HTERT RPE-1 (cell line): ENCODE measurements around the gene PROC.

Experiments used
- in situ Hi-C: fragments of 300-500 bp; cut with MboI; formaldehyde crosslinking; loops from 4 replicates; pipeline ENCODE4 v1.14.3; 2020; ENCODE audit warnings: low sequenced_read_pairs

PROC gene

GRCh38 chr2:127425540-127426490, 7.6 kb downstream of the PROC start:
- in situ Hi-C loops, result no loop called here

DNA sequence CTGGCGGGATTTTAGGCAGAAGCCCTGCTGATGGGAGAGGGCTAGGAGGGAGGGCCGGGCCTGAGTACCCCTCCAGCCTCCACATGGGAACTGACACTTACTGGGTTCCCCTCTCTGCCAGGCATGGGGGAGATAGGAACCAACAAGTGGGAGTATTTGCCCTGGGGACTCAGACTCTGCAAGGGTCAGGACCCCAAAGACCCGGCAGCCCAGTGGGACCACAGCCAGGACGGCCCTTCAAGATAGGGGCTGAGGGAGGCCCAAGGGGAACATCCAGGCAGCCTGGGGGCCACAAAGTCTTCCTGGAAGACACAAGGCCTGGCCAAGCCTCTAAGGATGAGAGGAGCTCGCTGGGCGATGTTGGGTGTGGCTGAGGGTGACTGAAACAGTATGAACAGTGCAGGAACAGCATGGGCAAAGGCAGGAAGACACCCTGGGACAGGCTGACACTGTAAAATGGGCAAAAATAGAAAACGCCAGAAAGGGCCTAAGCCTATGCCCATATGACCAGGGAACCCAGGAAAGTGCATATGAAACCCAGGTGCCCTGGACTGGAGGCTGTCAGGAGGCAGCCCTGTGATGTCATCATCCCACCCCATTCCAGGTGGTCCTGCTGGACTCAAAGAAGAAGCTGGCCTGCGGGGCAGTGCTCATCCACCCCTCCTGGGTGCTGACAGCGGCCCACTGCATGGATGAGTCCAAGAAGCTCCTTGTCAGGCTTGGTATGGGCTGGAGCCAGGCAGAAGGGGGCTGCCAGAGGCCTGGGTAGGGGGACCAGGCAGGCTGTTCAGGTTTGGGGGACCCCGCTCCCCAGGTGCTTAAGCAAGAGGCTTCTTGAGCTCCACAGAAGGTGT, 8.5 kb downstream of the PROC start:
- in situ Hi-C loops, result no loop called here

DNA sequence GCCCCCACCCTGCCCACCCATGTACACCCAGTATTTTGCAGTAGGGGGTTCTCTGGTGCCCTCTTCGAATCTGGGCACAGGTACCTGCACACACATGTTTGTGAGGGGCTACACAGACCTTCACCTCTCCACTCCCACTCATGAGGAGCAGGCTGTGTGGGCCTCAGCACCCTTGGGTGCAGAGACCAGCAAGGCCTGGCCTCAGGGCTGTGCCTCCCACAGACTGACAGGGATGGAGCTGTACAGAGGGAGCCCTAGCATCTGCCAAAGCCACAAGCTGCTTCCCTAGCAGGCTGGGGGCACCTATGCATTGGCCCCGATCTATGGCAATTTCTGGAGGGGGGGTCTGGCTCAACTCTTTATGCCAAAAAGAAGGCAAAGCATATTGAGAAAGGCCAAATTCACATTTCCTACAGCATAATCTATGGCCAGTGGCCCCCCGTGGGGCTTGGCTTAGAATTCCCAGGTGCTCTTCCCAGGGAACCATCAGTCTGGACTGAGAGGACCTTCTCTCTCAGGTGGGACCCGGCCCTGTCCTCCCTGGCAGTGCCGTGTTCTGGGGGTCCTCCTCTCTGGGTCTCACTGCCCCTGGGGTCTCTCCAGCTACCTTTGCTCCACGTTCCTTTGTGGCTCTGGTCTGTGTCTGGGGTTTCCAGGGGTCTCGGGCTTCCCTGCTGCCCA, 9.3 kb downstream of the PROC start:
- in situ Hi-C loops, result no loop called here

- in situ Hi-C loops, result no loop called here
Observed at GRCh38 chr2:127428057-127428814, 10.0 kb downstream of the PROC start.

- in situ Hi-C loops, result no loop called here
Observed at GRCh38 chr2:127428815-127429109, 10.5 kb downstream of the PROC start.

- in situ Hi-C loops, result no loop called here
Observed at GRCh38 chr2:127429291-127429690, 11.1 kb downstream of the PROC start.

DNA sequence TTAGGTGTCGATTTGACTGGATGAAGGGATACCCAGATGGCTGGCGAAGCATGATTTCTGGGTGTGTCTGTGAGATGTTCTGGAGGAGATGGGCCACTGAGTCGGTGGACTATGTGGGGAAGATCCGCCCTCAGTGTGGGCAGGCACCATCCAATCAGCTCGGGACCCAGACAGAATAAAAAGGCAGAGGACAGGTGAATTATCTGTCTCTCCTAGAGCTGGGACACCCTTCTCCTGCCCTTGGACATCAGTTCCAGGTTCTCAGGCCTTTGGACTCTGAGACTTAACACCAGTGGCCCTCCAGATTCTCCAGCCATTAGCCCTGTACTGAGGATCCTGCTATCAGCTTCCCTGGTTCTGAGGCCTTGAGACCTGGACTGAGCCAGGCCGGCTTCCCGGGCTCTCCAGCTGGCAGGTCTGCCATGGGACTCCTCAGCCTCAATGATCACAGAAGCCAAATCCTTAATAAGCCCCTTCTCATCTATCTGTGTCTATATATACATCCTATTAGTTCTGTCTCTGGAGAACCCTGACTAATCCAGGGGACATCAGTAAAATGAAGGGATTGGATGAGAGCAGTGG, 11.7 kb downstream of the PROC start:
- in situ Hi-C loops, result no loop called here

DNA sequence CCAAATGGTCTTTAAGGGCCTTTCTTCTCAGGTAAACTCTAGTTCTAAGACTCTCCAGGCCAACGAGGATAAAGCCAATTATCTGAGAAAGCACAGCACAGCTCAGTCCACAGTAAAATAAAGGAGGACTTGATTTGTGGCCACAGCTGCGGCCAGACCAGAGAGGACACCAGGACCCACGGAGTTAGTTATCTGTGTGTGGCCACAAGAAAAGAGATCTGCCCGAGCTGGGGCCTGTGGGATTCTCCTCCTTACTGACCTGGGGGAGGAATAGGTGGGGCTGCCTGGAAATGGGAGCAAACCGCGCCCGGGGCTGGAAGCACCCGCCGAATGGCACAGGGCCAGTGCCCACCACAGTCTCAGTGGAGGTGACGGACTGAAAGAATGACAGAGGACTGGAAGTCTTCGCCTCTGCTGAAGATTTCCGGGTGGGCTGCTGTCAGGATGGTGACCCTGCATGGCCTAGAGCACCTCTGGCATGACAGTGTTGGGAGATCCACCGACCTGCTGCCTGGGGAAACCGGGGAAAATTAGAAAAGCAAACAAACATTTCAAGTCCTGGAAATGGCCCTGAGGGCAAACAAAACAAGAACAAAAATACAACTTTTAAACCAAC, 13.3 kb downstream of the PROC start:
- in situ Hi-C loops, result no loop called here

DNA sequence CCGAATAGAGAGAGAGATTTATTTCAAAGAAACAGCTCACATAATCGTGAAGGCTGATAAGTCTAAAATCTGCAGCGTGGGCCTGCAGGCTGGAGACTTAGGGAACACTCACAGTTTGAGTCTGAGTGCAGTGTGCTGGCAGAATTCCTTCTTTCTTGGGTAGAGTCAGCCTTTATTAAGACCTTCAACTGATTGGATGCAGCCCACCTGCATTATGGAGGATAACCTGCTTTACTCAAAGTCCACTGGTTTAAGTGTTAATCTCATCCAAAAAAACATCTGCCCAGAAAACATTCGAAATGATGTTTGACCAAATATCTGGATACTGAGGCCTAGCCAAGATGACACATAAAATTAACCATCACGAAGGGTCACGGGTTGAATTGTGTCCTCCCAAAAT, 16.3 kb downstream of the PROC start:
- in situ Hi-C loops, result no loop called here

- in situ Hi-C loops, result no loop called here
Observed at GRCh38 chr2:127437056-127437455, 18.8 kb downstream of the PROC start.

GRCh38 chr2:127437781-127438726, 19.8 kb downstream of the PROC start:
- in situ Hi-C loops, result no loop called here

GRCh38 chr2:127439343-127439742, 21.1 kb downstream of the PROC start:
- in situ Hi-C loops, result no loop called here

GRCh38 chr2:127448526-127448925, 30.3 kb downstream of the PROC start:
- in situ Hi-C loops, result no loop called here

DNA sequence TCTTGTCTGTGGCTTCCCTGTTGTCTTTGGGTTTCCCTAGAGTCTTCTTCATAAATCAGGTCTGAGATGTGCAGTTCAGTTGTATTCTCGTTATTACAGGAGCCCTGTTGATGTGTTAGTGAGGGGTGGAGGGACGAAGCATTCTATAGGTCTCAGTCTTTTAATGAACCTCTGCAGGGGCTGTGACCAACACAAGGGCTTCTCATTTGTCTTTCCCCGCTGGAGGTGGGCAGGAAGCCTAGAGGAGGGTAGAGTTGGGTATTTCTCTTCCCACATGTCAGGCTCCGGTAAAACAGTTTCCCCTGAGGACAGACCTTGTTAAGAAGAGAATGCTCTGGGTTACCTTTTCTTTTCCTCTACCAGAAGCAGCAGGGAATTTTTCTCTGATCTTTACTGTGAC, 31.2 kb downstream of the PROC start:
- in situ Hi-C loops, result no loop called here

DNA sequence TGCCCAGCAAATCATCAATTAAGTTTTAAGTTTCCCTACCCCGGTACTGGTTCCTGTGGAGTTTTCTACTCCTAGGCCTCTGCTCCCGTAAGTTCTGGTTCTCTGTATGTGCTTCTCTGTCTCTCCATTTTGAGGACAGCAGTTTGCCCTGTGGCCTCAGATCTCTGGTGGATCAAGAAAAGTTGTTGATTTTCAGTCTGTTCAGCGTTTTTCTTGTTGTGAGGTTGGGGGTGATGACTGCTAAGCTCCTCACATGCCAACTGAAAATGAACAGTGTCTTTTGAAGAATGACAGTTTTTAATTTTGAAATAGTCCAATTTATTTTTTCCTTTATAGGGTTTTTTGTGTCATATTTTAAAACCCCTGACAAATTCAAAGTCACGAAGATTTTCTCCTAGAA, 31.7 kb downstream of the PROC start:
- in situ Hi-C loops, result loop anchor here (25.0 kb wide), 1 partner anchor 138 kb away; no protein-coding TSS in a partner anchor

DNA sequence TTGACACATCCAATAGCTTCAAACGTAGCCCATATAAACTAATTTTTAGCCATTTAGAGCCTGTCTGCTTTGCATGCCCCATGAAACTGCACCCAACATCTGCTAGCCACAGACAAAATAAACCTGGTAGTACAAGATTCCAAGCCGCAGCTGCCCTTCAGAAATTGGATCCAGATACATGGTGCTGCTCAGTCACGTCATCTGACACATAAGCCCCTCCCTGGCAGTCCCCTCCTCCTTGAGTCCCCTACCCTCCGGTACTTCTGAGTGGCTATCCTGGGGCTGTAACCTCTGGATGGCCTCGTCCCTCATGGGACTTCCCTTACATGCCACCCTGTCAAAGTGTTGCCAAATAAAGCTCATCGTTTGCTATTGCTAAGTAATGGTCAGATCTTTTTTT, 33.8 kb downstream of the PROC start:
- in situ Hi-C loops, result loop anchor here (25.0 kb wide), 1 partner anchor 140 kb away; no protein-coding TSS in a partner anchor

GRCh38 chr2:127452423-127452822, 34.2 kb downstream of the PROC start:
- in situ Hi-C loops, result loop anchor here (25.0 kb wide), 1 partner anchor 140 kb away; no protein-coding TSS in a partner anchor

- in situ Hi-C loops, result loop anchor here (25.0 kb wide), 1 partner anchor 141 kb away; no protein-coding TSS in a partner anchor
Observed at GRCh38 chr2:127453013-127453391, 34.8 kb downstream of the PROC start.
